NCI-H524 treated with DMSO at 0.1 percent for 48 hours (cell line): ENCODE results near the gene TNPO3.
"Not testable (repeated sequence)": the region's sequence is repeated elsewhere in the genome, so short reads cannot be mapped to it uniquely, and the experiment has no call there.

Experiments
- DNase-seq: peaks from one replicate; lab custom pipeline; 2025; lab: John Stamatoyannopoulos, UW

The TNPO3 gene

GRCh38 chr7:129069021-129069420 lies 14.1 kb upstream of the TNPO3 start:
- DNase-seq, result no peak

- DNase-seq, result no peak
Measured at GRCh38 chr7:129067943-129068548, 13.1 kb upstream of the TNPO3 start.

- not testable (repeated sequence) for DNase-seq
Measured at GRCh38 chr7:129067132-129067561, 12.2 kb upstream of the TNPO3 start.

- no peak for DNase-seq
Measured at GRCh38 chr7:129066290-129067131, 11.6 kb upstream of the TNPO3 start.

- DNase-seq, result no peak
Measured at GRCh38 chr7:129055861-129056464, 1.1 kb upstream of the TNPO3 start.

GRCh38 chr7:129055294-129055816 lies 444 bp upstream of the TNPO3 start:
- DNase-seq, result no peak

GRCh38 chr7:129053938-129054437 lies 923 bp downstream of the TNPO3 start:
- DNase-seq, result no peak

- no peak for DNase-seq
Measured at GRCh38 chr7:129052441-129052840, 2.5 kb downstream of the TNPO3 start.

GRCh38 chr7:129051459-129051858 lies 3.5 kb downstream of the TNPO3 start:
- not testable (repeated sequence) for DNase-seq

GRCh38 chr7:129047761-129048160 lies 7.2 kb downstream of the TNPO3 start:
- DNase-seq, result no peak

GRCh38 chr7:129045682-129046081 lies 9.2 kb downstream of the TNPO3 start:
- no peak for DNase-seq

GRCh38 chr7:129043012-129043411 lies 11.9 kb downstream of the TNPO3 start:
- DNase-seq, result no peak

GRCh38 chr7:129041142-129042085 lies 13.5 kb downstream of the TNPO3 start:
- DNase-seq, result no peak

- DNase-seq, result not testable (repeated sequence)
Measured at GRCh38 chr7:129038468-129038867, 16.4 kb downstream of the TNPO3 start.

- no peak for DNase-seq
Measured at GRCh38 chr7:129037585-129037984, 17.3 kb downstream of the TNPO3 start.

- DNase-seq, result no peak
Measured at GRCh38 chr7:129032017-129032416, 22.9 kb downstream of the TNPO3 start.

GRCh38 chr7:129030440-129030839 lies 24.5 kb downstream of the TNPO3 start:
- no peak for DNase-seq

- no peak for DNase-seq
Measured at GRCh38 chr7:129024125-129024524, 30.8 kb downstream of the TNPO3 start.

- no peak for DNase-seq
Measured at GRCh38 chr7:129021656-129022055, 33.3 kb downstream of the TNPO3 start.

GRCh38 chr7:129017933-129018538 lies 36.9 kb downstream of the TNPO3 start:
- DNase-seq, result no peak

- DNase-seq, result no peak
Measured at GRCh38 chr7:129017264-129017663, 37.6 kb downstream of the TNPO3 start.
